Caco-2 (cell line): ENCODE results near the gene CDC14B. TPM values are rescaled to one million over a fixed set of nuclear protein-coding genes. Genes with fewer than 3 reads are reported as not detected.

Experiments used
- BruUV-seq: library from RNA; stranded (reverse); fragments of 400-500 nt; replicated peaks from 2 replicates; lab custom pipeline; 2021; lab: Mats Ljungman, UMichigan
- CTCF ChIA-PET: fragments of 300-600 bp; sonication (Branson Sonifier 250); formaldehyde crosslinking; loops from one replicate; lab custom pipeline; 2022; ENCODE audit warnings: antibody characterized with exemption; lab: Charles Lee
- POLR2A ChIA-PET: fragments of 300-600 bp; sonication (Branson Sonifier 250); formaldehyde crosslinking; loops from one replicate; lab custom pipeline; 2022; ENCODE audit warnings: antibody characterized with exemption; lab: Charles Lee
- DNase-seq, 2 experiments: peaks; one replicate each; pipeline versions ENCODE4 v3.0.0 to v3.0.0-alpha.2; 2020 to 2022
- H3K27me3 ChIP-seq: replicated peaks from 2 replicates; pipeline ENCODE4 v1.6.0; 2011; ENCODE audit warnings: low read length; ENCODE audit not compliant: control insufficient read depth, insufficient read depth
- H3K36me3 ChIP-seq: 2 replicates; pipeline ENCODE4 v1.5.1; 2011; ENCODE audit warnings: low read length; ENCODE audit not compliant: control insufficient read depth, insufficient read depth
- H3K4me1 ChIP-seq: fragments of 250-450 bp; sonication (Bioruptor Pico); 2 replicates; pipeline ENCODE4 v1.5.1; 2020; ENCODE audit warnings: mild to moderate bottlenecking
- H3K4me3 ChIP-seq: 2 replicates; pipeline ENCODE4 v1.5.1; 2011; ENCODE audit warnings: low read depth, mild to moderate bottlenecking, control low read depth, low read length
- H3K9me3 ChIP-seq: fragments of 250-450 bp; sonication (Bioruptor Pico); 2 replicates; pipeline ENCODE4 v1.5.1; 2020; ENCODE audit warnings: mild to moderate bottlenecking, moderate library complexity
- H3K27ac Mint-ChIP-seq: one replicate; pipeline ENCODE4 v1.8.0; 2022; ENCODE audit warnings: mixed read lengths; ENCODE audit not compliant: unreplicated experiment
- H3K27me3 Mint-ChIP-seq: one replicate; pipeline ENCODE4 v1.8.0; 2022; ENCODE audit warnings: mixed read lengths; ENCODE audit not compliant: insufficient read depth, unreplicated experiment
- H3K36me3 Mint-ChIP-seq: one replicate; pipeline ENCODE4 v1.8.0; 2022; ENCODE audit warnings: mild to moderate bottlenecking, mixed read lengths; ENCODE audit not compliant: insufficient read depth, unreplicated experiment
- H3K4me1 Mint-ChIP-seq: one replicate; pipeline ENCODE4 v1.8.0; 2022; ENCODE audit warnings: low read depth, mixed read lengths; ENCODE audit not compliant: unreplicated experiment
- H3K4me3 Mint-ChIP-seq: one replicate; pipeline ENCODE4 v1.8.0; 2022; ENCODE audit warnings: mild to moderate bottlenecking, moderate library complexity, mixed read lengths; ENCODE audit not compliant: unreplicated experiment
- H3K9me3 Mint-ChIP-seq: one replicate; pipeline ENCODE4 v1.8.0; 2022; ENCODE audit warnings: mixed read lengths; ENCODE audit not compliant: unreplicated experiment
- CTCF ChIP-seq, 2 experiments: fragments of 200-600 bp in 1 of 2; IDR thresholded peaks; 1 replicate in 1 of 2; 2 replicates in 1 of 2; pipeline versions ENCODE4 v1.5.1 to v1.8.0; 2011 to 2022; ENCODE audit warnings: antibody characterized with exemption in 1 of 2, control low read depth in 1 of 2, inconsistent platforms in 1 of 2, low read depth in 1 of 2, low read length in 1 of 2, mild to moderate bottlenecking in 1 of 2, moderate library complexity in 1 of 2; ENCODE audit not compliant: insufficient read depth in 1 of 2, severe bottlenecking in 1 of 2, unreplicated experiment in 1 of 2
- intact Hi-C: fragments of 100-400 bp; cut with micrococcal nuclease; formaldehyde crosslinking; loops from one replicate; pipeline ENCODE4 v1.10.0; 2022; ENCODE audit not compliant: unreplicated experiment
- total RNA-seq: library from RNA; stranded (reverse); gene quantifications from 2 replicates; pipeline ENCODE4 v1.2.3, GENCODE V29; 2022

Gene CDC14B
- total RNA-seq, 1 experiment from 2014 or later = 81.4 TPM

- Mint-ChIP-seq H3K4me1 (no peaks in the 10 kb centered on the region), H3K27me3 (no peaks in the 10 kb centered on the region), H3K27ac (no peak overlapping the region), H3K9me3 (no peaks in the 10 kb centered on the region), H3K36me3 (peaks cover 87% of the 10 kb centered on the region), H3K4me3 (no peak overlapping the region)
- H3K4me1 ChIP-seq = no peaks in the 10 kb centered on the region
- TF ChIP-seq CTCF (IDR thresholded peaks at IDR 0.05; ENCODE audit: insufficient read depth in 1 of 2, low read depth in 1 of 2, low read length in 1 of 2, severe bottlenecking in 1 of 2, unreplicated experiment in 1 of 2) = no peak
- peaks cover 2% of the 10 kb centered on the region for H3K36me3 ChIP-seq
- intact Hi-C loops = no loop called here
- ChIA-PET POLR2A (no interaction called here), CTCF (no interaction called here)
- no peak overlapping the region for H3K4me3 ChIP-seq
- no peaks in the 10 kb centered on the region for H3K27me3 ChIP-seq
- no TSS peak for BruUV-seq
- no peak for DNase-seq
- H3K9me3 ChIP-seq = no peaks in the 10 kb centered on the region
Observed at GRCh38 chr9:96524045-96524444, 95.6 kb downstream of the CDC14B start.

GRCh38 chr9:96523374-96523773 lies 96.3 kb downstream of the CDC14B start:
- H3K27ac Mint-ChIP-seq = no peak overlapping the region
- H3K9me3 ChIP-seq = no peaks in the 10 kb centered on the region
- DNase-seq = no peak
- no TSS peak for BruUV-seq
- H3K4me3 Mint-ChIP-seq = no peak overlapping the region
- intact Hi-C loops = no loop called here
- no peak for TF ChIP-seq CTCF (IDR thresholded peaks at IDR 0.05; ENCODE audit: insufficient read depth in 1 of 2, low read depth in 1 of 2, low read length in 1 of 2, severe bottlenecking in 1 of 2, unreplicated experiment in 1 of 2)
- H3K4me1 Mint-ChIP-seq = no peaks in the 10 kb centered on the region
- H3K4me3 ChIP-seq = no peak overlapping the region
- H3K27me3 ChIP-seq = no peaks in the 10 kb centered on the region
- H3K36me3 Mint-ChIP-seq = peaks cover 87% of the 10 kb centered on the region
- H3K27me3 Mint-ChIP-seq = no peaks in the 10 kb centered on the region
- no peaks in the 10 kb centered on the region for H3K9me3 Mint-ChIP-seq
- CTCF ChIA-PET = no interaction called here
- POLR2A ChIA-PET = no interaction called here
- H3K36me3 ChIP-seq = peaks cover 2% of the 10 kb centered on the region
- H3K4me1 ChIP-seq = no peaks in the 10 kb centered on the region

GRCh38 chr9:96522366-96522765 lies 97.3 kb downstream of the CDC14B start:
- no peak for TF ChIP-seq CTCF (IDR thresholded peaks at IDR 0.05; ENCODE audit: insufficient read depth in 1 of 2, low read depth in 1 of 2, low read length in 1 of 2, severe bottlenecking in 1 of 2, unreplicated experiment in 1 of 2)
- no peak for DNase-seq
- H3K4me3 Mint-ChIP-seq = no peak overlapping the region
- no TSS peak for BruUV-seq
- no peaks in the 10 kb centered on the region for H3K27me3 Mint-ChIP-seq
- CTCF ChIA-PET = no interaction called here
- no peak overlapping the region for H3K27ac Mint-ChIP-seq
- Histone ChIP-seq H3K4me3 (no peak overlapping the region), H3K4me1 (no peaks in the 10 kb centered on the region), H3K9me3 (no peaks in the 10 kb centered on the region), H3K27me3 (no peaks in the 10 kb centered on the region), H3K36me3 (peaks cover 2% of the 10 kb centered on the region)
- POLR2A ChIA-PET = no interaction called here
- H3K4me1 Mint-ChIP-seq = no peaks in the 10 kb centered on the region
- no peaks in the 10 kb centered on the region for H3K9me3 Mint-ChIP-seq
- intact Hi-C loops = no loop called here
- H3K36me3 Mint-ChIP-seq = peaks cover 85% of the 10 kb centered on the region
